Fibroblast of gingiva (primary cell): ENCODE measurements around the gene NR6A1.

Experiments used
- DNase-seq: peaks from one replicate; pipeline ENCODE4 v3.0.0-alpha.2; 2011; ENCODE audit warnings: low read depth

NR6A1 gene

DNA sequence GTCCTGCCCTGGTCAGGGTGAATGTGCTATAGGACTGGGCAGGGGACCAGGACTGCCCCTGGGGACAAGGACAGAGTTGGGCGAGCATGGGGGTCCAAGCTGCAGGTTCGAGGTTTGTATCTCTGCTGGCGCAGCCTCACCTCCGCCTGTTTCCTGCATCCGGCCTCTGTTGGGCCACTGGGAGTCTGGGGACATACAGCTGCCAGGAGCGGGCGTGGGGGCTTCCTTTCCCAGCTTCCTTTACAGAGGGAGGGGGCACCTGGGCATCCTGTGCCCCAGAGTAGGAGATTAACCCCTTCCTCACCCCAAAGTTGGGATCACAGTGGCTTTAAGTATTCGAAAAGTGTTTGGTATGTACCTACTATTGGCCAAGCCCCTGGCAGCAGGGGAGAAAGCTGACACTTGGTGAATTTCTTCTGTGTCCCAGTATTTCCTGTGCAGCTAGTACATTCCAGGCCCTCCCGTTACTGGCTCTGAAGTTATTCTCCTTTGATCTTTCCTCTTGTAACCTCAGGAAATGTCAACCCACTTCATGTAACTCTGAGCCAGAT lies 24.8 kb upstream of the NR6A1 start:
- DNase-seq: peak; percentile 77

DNA sequence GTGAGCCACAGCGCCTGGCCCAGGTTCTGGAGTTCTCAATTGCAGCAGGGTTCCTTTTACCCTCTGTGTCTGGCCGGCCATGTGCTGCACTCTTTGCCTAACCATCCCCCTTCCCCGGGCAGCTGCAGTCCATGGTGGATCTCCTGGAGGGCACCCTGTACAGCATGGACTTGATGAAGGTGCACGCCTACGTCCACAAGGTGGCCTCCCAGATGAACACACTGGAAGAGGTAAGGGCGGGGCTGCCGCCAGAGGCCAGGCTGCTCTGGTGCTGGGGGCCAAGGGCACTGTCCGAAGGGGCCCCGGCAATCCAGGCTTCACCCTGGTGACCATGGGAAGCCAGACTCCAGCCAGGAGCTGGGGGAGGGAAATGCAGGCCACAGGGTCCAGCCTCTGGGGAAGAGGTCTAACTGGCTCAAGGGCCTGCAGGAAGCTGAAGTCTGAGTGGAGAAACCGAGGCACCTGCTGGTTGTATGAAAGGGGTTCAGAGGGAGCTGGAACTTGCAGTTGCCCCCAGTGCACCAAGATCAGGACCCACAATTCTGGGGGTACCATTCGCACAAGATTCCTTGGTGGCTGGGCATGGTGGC lies 23.9 kb upstream of the NR6A1 start:
- DNase-seq: no peak

GRCh38 chr9:124793015-124793541 lies 22.0 kb upstream of the NR6A1 start:
- DNase-seq: peak; percentile 97

DNA sequence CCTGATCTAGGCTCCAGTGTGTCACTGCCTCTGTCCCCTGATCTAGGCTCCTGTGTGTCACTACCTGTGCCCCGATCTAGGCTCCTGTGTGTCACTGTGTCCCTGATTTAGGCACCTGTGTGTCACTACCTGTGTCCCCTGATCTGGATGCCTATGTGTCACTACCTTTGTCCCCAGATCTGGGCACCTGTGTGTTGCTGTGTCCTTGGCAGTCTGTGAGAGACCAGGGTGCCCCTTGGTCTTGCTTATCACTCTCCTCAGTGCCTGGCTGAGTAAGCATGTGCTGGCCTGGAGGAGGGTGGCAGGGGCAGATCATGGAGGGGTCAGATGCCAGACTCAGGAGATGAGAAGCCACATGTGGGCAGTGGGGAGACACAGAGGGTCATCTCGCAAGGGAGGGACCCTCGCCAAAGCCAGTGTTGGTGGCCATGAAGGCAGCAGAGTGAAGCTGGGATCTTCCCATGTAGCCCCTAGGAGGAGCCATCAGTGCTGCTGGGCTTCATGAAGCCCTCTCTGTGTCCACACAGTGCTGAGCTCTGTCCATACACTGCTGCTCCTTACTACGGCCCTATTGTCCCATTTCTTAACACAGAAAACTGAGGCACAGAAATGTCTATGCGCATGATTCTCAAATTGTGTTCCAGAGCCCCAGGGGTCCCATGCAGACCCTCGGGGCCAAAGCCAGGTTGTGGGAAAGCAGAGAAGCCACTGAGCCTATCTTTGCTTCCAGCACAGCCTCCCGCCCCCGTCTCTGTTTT lies 21.3 kb upstream of the NR6A1 start:
- no peak for DNase-seq

- no peak for DNase-seq
Measured at GRCh38 chr9:124790801-124791505, 19.8 kb upstream of the NR6A1 start.

DNA sequence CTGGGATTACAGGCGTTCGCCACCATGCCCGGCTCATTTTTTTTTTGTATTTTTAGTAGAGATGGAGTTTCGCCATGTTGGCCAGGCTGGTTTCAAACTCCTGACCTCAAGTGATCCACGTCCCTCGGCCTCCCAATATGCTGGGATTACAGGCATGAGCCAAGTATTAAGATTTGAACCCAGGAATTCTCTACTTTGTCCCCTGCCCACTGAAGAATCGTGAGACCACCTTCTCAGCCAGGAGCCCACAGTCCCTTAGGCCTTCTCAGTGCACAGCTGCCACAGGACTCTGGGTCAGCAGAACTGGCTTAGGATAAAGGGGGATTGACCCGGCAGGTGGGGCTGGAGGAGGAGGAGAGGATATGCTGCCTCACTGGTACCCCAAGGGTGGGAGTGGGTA lies 19.2 kb upstream of the NR6A1 start:
- no peak for DNase-seq

- no peak for DNase-seq
Measured at GRCh38 chr9:124789531-124789930, 18.4 kb upstream of the NR6A1 start.

- no peak for DNase-seq
Measured at GRCh38 chr9:124788542-124789217, 17.6 kb upstream of the NR6A1 start.

DNA sequence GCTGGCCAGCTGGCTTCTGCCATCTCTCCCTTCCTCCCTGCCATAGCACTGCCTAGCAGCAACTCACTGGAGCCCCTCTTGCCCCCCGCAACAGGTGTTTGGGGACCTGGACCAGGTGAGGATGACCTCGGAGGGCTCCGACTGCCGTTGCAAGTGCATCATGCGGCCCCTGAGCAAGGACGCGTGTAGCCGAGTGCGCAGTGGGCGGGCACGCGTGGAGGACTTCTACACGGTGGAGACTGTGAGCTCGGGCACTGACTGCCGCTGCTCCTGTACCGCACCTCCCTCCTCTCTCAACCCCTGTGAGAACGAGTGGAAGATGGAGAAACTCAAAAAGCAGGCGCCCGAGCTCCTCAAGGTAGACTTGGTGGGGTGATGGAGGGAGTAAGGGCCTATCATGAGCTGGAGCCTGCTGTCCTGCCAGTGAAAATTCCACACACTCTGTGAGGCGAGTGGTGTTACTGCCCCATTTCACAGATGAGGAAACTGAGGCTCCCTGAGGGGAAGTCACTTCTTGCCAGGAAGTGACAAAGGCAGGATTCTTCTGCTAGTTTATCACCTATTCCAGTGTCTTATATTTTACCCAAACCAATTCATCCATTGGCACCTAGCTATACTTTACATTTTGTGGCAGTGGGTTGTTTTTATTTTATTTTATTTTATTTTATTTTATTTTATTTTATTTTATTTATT lies 15.9 kb upstream of the NR6A1 start:
- no peak for DNase-seq

DNA sequence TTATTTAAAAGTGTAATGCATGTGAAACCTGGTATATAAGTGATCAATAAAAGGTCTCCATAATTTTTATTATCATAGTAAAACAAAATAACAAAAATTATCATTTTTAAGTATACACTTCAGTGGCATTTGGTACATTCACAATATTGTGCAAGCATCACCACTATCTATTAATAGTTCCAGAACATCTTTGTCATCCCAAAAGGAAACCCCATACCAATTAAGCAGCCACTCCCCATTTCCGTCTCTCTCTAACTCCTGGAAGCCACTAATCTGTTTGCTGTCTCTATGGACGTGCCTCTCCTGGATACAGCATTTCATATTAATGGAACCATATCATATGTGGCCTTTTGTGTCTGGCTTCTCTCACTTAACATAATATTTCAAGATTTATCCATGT lies 13.4 kb upstream of the NR6A1 start:
- peak; percentile 85 for DNase-seq

- DNase-seq: no peak
Measured at GRCh38 chr9:124783830-124784229, 12.7 kb upstream of the NR6A1 start.

DNA sequence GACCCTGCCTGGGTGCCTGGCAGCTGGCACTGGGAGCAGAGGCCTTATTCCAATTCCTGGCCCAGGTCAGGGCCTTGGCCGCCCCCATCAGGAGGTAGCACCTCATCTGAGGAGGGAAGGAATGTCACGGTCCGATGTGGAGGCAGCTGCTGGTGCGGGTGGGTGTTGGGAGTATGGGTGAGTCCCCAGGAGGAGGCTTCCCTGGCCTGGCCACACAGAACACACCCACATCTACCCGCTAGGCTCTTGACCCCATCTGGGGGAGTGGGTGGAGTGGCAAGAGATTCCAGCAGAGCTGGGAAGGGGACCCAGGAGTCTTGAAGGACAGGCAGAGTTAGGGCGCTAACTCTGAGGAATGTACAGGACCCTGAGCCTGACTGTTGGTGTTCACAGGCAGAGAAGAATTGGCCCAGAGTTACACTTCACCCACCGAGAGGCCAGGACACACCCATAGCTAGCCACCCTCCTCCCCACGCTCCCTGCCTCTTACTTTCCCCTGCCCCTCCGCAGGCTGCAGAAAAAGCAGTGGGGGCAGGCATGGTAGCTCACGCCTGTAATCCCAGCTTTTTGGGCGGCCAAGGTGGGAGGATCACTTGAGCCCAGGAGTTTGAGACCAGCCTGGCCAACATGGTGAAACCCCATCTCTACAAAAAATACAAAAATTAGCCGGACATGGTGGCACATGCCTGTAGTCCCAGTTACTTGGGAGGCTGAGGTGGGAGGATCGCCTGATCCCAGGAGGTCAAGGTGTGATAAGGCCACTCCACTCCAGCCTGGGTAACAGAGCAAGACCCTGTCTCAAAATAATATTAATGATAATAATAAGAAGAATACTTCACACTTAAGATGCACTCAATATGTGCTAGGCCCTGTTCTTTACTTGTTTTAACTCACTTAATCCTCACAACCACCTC lies 11.8 kb upstream of the NR6A1 start:
- DNase-seq: no peak

GRCh38 chr9:124781967-124782660 lies 11.0 kb upstream of the NR6A1 start:
- no peak for DNase-seq

DNA sequence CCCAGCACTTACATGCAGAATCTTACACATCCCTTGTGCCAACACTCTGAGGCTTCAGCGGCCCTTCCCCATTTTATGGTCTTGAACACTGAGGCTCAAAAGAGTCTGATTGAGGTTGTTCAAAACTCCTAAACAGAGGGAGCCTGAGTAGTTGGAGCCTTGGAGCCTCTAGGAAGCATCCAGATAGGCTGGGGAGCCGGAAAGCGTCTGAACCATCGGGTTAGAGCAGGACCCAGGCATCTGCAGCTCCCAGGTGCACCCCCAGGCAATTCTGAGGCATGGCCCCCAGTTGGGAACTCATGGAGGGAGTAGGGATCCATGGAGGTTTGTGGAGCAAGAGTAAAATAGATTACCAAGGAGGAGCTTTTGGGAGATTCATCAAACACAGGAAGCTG lies 9.6 kb upstream of the NR6A1 start:
- no peak for DNase-seq

DNA sequence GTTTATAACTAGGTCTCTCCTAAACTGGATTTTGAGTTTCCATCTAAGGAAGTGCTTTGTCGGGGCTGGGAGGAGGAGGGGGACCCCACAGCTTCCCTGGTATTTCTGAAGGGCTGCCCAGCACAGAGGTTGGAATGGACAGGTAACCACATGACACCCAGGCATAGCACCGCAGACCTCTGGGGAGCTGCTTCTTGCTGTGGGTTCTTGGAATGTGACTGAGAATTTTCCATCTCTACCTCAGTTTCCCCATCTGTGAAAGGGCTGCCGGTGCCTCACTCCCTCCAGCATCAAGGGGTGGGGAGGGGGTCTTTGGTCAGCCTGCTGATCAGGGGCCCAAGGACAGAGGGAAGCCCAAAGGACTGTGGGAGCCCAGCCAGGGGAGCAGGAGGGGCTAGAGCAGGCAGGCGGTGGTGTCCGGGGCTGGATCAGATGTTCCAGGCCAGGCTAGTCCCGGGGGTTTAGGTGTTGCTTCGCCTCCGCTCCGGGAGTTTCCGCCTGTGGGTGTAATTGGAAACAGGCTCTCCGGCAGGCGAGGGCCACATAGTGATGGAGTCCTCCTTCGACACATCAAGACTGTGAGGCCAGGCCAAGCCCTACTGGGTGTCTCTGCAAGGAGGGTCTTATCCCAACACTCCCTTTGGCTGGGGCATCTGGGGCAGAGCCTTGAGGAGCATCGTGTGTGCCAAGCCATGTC lies 9.1 kb upstream of the NR6A1 start:
- peak; percentile 55 for DNase-seq

GRCh38 chr9:124779368-124780059 lies 8.4 kb upstream of the NR6A1 start:
- peak; percentile 96 for DNase-seq

DNA sequence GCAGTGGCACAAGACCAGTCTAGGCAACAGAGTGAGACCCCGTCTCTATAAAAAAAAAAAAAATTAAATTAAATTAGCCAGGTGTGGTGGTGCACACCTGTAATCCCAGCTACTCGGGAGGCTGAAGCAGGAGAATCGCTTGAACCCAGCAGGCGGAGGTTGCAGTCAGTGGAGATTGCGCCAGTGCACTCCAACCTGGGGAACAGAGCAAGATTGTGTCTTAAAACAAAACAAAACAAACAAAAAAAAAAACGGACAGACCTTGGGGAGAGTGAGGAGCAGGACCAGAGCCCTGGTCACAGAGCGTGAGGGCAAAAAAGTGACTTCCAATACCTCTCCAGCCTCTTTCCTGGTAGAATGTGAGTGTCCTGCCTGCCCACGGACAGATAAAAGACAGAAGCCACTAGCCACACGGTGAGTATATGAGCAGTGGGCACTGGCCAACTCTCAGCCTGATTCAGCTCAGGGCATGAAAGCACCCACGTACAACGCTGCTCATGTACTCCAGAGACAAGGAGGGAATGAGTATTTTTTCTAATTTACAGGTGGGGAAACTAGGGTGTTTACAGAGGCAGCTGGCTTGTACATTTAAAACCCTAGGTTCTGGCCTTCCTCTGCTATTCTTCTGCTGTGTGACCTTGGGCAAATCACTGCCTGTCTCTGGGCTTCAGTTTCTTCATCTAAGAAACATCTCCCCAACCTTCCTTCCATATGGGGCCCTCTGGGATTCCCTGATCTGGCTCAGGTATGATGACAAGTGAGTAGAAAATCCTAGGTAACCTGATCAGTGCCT lies 7.7 kb upstream of the NR6A1 start:
- no peak for DNase-seq
